HepG2 (cell line): ENCODE results near the gene LTB4R2. TPM values are rescaled to one million over a fixed set of nuclear protein-coding genes. Genes with fewer than 3 reads are reported as not detected.

Experiments used
- CHCHD3 ChIP-seq: sonication (generic); formaldehyde crosslinking; IDR thresholded peaks from 2 replicates; pipeline ENCODE4 v1.8.0; 2022; ENCODE audit warnings: mild to moderate bottlenecking, missing genetic modification reagents, moderate library complexity
- HOXD1 ChIP-seq: sonication (generic); formaldehyde crosslinking; IDR thresholded peaks from 2 replicates; pipeline ENCODE4 v1.5.0; 2020; ENCODE audit warnings: missing genetic modification reagents
- JUN ChIP-seq: sonication (generic); formaldehyde crosslinking; IDR thresholded peaks from 2 replicates; pipeline ENCODE4 v1.4.0; 2020; ENCODE audit warnings: mild to moderate bottlenecking, missing genetic modification reagents
- SOX13 ChIP-seq, 3 experiments: fragments of 450-650 bp in 1 of 3; sonication (generic) in 1 of 3; formaldehyde crosslinking in 1 of 3; IDR thresholded peaks in 2 of 3; conservative IDR thresholded peaks in 1 of 3; 2 replicates each; pipeline versions ENCODE4 v1.5.0 to v1.6.1; 2016 to 2020; ENCODE audit warnings: antibody characterized with exemption in 1 of 3, mild to moderate bottlenecking in 1 of 3, missing compliant biosample characterization in 1 of 3, missing genetic modification reagents in 1 of 3, moderate library complexity in 1 of 3
- polyA plus RNA-seq, 8 experiments: library from polyadenylated mRNA; depleted of rRNA in 3 of 8; stranded (reverse) in 7 of 8; unstranded in 1 of 8; fragments of >200 nt; fragmentation: Illumina TruSeq in 4 of 8; extraction: Trizol in 4 of 8; gene quantifications; 2 replicates each; pipeline versions ENCODE4 v1.2.1 to v1.2.3, GENCODE V29; 2011 to 2016; ENCODE audit warnings: low read depth in 4 of 8, missing spikeins in 1 of 8, mixed read lengths in 1 of 8; ENCODE audit not compliant: insufficient read depth in 1 of 8
- total RNA-seq, 5 experiments: library from RNA; depleted of rRNA; stranded (reverse); fragments of >200 nt; fragmentation: Illumina TruSeq; extraction: Trizol; gene quantifications; 2 replicates each; pipeline ENCODE4 v1.2.3, GENCODE V29; 2016; ENCODE audit warnings: low read depth in 1 of 5
- TF ChIP-seq, protein P1 (sequence below): sonication (generic); formaldehyde crosslinking; IDR thresholded peaks from 2 replicates; pipeline ENCODE4 v1.4.0; 2020; ENCODE audit warnings: mild to moderate bottlenecking, missing genetic modification reagents
- TF ChIP-seq, protein P2 (sequence below), 2 experiments: sonication (generic) in 1 of 2; formaldehyde crosslinking in 1 of 2; IDR thresholded peaks; 2 replicates each; pipeline versions ENCODE4 v1.4.0 to v1.6.1; 2018 to 2020; ENCODE audit warnings: missing genetic modification reagents in 2 of 2, borderline replicate concordance in 1 of 2, low read depth in 1 of 2, mild to moderate bottlenecking in 1 of 2, missing biosample characterization in 1 of 2
- TF ChIP-seq, protein P3 (sequence below): sonication (generic); formaldehyde crosslinking; conservative IDR thresholded peaks from 2 replicates; pipeline ENCODE4 v1.4.0; 2020; ENCODE audit warnings: mild to moderate bottlenecking, missing genetic modification reagents, moderate library complexity
- TF ChIP-seq, protein P4 (sequence below): IDR thresholded peaks from 2 replicates; pipeline ENCODE4 v1.6.1; 2016; ENCODE audit warnings: missing compliant biosample characterization, missing genetic modification reagents, borderline replicate concordance

Gene LTB4R2
- total and polyA plus RNA-seq, 2 of the 13 experiments (the other 11 are each of a cell fraction or from before 2014, with no cell fraction given): 3.9 to 6.9 TPM

DNA sequence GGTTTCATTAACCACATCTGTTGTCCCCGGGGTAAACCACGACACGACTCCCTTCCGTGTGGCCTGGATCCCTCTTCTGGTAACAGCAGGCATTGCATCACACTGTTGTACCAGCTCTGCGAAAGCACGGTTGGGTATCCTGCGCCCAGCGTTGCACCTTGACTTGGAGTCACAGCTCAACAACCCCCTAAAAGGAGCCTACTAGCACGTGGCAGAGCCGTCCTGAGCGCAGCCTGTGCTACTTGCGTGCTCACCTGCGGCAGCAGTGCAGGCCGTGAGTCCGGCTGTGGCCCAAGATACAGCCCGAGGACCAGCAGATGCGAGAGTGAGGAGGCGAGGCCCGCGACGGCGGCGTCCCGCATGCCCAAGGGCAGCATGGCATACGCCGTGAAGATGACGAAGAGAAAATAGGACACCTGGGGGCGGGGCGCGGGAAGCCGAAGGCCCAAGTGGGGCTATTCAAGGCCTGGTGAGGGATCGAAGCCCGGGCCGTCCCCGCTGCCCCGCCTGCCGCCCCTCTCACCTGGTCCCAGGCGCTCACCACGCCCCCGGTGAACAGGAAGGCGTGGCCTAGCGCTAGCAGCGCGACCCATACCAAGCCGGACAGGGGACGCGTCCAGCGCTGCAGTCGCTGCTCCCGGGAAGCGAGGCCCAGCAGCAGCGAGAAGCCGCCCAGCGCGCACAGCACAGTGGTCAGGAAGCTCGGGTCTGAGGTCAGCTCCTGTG is 22.5 kb downstream of the LTB4R2 start (continued):
- TF ChIP-seq, protein P1, sequence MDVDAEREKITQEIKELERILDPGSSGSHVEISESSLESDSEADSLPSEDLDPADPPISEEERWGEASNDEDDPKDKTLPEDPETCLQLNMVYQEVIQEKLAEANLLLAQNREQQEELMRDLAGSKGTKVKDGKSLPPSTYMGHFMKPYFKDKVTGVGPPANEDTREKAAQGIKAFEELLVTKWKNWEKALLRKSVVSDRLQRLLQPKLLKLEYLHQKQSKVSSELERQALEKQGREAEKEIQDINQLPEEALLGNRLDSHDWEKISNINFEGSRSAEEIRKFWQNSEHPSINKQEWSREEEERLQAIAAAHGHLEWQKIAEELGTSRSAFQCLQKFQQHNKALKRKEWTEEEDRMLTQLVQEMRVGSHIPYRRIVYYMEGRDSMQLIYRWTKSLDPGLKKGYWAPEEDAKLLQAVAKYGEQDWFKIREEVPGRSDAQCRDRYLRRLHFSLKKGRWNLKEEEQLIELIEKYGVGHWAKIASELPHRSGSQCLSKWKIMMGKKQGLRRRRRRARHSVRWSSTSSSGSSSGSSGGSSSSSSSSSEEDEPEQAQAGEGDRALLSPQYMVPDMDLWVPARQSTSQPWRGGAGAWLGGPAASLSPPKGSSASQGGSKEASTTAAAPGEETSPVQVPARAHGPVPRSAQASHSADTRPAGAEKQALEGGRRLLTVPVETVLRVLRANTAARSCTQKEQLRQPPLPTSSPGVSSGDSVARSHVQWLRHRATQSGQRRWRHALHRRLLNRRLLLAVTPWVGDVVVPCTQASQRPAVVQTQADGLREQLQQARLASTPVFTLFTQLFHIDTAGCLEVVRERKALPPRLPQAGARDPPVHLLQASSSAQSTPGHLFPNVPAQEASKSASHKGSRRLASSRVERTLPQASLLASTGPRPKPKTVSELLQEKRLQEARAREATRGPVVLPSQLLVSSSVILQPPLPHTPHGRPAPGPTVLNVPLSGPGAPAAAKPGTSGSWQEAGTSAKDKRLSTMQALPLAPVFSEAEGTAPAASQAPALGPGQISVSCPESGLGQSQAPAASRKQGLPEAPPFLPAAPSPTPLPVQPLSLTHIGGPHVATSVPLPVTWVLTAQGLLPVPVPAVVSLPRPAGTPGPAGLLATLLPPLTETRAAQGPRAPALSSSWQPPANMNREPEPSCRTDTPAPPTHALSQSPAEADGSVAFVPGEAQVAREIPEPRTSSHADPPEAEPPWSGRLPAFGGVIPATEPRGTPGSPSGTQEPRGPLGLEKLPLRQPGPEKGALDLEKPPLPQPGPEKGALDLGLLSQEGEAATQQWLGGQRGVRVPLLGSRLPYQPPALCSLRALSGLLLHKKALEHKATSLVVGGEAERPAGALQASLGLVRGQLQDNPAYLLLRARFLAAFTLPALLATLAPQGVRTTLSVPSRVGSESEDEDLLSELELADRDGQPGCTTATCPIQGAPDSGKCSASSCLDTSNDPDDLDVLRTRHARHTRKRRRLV (CRISPR knock-in tag): peak; percentile 93
- TF ChIP-seq CHCHD3: no peak
- TF ChIP-seq SOX13 (IDR thresholded peaks at IDR 0.05): no peak
- TF ChIP-seq SOX13 (CRISPR knock-in tag; conservative IDR thresholded peaks at IDR 0.05 in 1 of 2, IDR thresholded peaks at IDR 0.05 in 1 of 2): peak in 1 of 2 experiments; percentile 9; a peak in 2 of 4 replicates
- TF ChIP-seq HOXD1: no peak; the same call in 1 of the 2 replicates
- peak; percentile 87 for TF ChIP-seq JUN
- TF ChIP-seq, protein P2, sequence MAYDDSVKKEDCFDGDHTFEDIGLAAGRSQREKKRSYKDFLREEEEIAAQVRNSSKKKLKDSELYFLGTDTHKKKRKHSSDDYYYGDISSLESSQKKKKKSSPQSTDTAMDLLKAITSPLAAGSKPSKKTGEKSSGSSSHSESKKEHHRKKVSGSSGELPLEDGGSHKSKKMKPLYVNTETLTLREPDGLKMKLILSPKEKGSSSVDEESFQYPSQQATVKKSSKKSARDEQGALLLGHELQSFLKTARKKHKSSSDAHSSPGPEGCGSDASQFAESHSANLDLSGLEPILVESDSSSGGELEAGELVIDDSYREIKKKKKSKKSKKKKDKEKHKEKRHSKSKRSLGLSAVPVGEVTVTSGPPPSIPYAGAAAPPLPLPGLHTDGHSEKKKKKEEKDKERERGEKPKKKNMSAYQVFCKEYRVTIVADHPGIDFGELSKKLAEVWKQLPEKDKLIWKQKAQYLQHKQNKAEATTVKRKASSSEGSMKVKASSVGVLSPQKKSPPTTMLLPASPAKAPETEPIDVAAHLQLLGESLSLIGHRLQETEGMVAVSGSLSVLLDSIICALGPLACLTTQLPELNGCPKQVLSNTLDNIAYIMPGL (CRISPR knock-in tag; IDR thresholded peaks at IDR 0.05; ENCODE audit: borderline replicate concordance in 1 of 2, low read depth in 1 of 2): peak; percentile 91 to 94
- TF ChIP-seq, protein P3, sequence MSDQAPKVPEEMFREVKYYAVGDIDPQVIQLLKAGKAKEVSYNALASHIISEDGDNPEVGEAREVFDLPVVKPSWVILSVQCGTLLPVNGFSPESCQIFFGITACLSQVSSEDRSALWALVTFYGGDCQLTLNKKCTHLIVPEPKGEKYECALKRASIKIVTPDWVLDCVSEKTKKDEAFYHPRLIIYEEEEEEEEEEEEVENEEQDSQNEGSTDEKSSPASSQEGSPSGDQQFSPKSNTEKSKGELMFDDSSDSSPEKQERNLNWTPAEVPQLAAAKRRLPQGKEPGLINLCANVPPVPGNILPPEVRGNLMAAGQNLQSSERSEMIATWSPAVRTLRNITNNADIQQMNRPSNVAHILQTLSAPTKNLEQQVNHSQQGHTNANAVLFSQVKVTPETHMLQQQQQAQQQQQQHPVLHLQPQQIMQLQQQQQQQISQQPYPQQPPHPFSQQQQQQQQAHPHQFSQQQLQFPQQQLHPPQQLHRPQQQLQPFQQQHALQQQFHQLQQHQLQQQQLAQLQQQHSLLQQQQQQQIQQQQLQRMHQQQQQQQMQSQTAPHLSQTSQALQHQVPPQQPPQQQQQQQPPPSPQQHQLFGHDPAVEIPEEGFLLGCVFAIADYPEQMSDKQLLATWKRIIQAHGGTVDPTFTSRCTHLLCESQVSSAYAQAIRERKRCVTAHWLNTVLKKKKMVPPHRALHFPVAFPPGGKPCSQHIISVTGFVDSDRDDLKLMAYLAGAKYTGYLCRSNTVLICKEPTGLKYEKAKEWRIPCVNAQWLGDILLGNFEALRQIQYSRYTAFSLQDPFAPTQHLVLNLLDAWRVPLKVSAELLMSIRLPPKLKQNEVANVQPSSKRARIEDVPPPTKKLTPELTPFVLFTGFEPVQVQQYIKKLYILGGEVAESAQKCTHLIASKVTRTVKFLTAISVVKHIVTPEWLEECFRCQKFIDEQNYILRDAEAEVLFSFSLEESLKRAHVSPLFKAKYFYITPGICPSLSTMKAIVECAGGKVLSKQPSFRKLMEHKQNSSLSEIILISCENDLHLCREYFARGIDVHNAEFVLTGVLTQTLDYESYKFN (CRISPR knock-in tag): peak; percentile 55
- TF ChIP-seq, protein P4, sequence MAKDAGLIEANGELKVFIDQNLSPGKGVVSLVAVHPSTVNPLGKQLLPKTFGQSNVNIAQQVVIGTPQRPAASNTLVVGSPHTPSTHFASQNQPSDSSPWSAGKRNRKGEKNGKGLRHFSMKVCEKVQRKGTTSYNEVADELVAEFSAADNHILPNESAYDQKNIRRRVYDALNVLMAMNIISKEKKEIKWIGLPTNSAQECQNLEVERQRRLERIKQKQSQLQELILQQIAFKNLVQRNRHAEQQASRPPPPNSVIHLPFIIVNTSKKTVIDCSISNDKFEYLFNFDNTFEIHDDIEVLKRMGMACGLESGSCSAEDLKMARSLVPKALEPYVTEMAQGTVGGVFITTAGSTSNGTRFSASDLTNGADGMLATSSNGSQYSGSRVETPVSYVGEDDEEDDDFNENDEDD (CRISPR knock-in tag): peak; percentile 91
